Middle frontal gyrus (tissue), 1 donor: ENCODE measurements around the gene RREB1.
A peak's percentile ranks its signal among the peaks of the same experiment; 100 is the strongest.
"Not testable (repeated sequence)": the region's sequence is repeated elsewhere in the genome, so short reads cannot be mapped to it uniquely, and the experiment has no call there.

Source experiments
- DNase-seq: peaks from one replicate; pipeline ENCODE4 v3.0.0-alpha.2; 2015; ENCODE audit warnings: low spot score; ENCODE audit errors: extremely low spot score

RREB1 gene

DNA sequence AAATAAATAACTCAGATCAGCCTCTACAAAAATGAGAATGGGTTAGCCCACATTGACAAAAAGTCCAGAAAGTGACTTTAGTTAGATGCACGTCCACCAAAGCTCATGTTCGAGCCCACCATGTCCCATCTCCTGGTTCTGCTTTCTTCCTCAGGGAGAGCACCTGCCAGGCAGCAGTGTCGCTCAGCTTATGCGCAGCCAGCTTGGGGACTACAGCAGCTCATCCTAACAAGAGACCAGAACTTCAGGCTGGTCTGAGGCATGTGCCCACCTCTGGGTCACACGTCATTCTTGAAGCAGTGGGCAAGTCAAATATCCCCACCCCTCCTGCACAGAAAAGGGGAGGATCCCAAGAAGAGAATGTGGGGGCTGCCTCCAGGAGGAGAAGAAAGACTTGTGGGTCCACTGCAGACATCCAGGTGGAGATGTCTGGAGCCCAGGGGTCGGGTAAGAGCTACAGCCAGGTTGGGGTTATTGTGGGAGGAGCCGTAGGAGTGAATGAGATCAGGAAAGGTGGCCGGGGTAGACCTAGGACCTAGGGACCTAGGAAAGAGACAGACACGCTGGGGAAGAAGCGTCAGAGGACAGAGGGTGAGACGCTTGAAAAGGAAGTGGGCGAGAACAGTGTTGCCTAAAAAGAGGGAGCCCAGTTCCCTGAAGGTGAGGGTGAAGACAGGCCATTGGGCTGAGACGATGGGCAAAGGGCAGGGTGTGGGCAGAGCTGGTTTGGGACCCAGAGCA, 152.7 kb downstream of the RREB1 start:
- no peak for DNase-seq

- peak; percentile 65 for DNase-seq
Measured at GRCh38 chr6:7261032-7261841, 153.5 kb downstream of the RREB1 start.

GRCh38 chr6:7261852-7262461, 154.2 kb downstream of the RREB1 start:
- no peak for DNase-seq

- no peak for DNase-seq
Measured at GRCh38 chr6:7262746-7263518, 155.2 kb downstream of the RREB1 start.

GRCh38 chr6:7263519-7263805, 155.7 kb downstream of the RREB1 start:
- not testable (repeated sequence) for DNase-seq

- no peak for DNase-seq
Measured at GRCh38 chr6:7264041-7264440, 156.3 kb downstream of the RREB1 start.

- no peak for DNase-seq
Measured at GRCh38 chr6:7264686-7265384, 157.1 kb downstream of the RREB1 start.

- DNase-seq = not testable (repeated sequence)
Measured at GRCh38 chr6:7265385-7265726, 157.6 kb downstream of the RREB1 start.

- DNase-seq = no peak
Measured at GRCh38 chr6:7267071-7267465, 159.3 kb downstream of the RREB1 start.

DNA sequence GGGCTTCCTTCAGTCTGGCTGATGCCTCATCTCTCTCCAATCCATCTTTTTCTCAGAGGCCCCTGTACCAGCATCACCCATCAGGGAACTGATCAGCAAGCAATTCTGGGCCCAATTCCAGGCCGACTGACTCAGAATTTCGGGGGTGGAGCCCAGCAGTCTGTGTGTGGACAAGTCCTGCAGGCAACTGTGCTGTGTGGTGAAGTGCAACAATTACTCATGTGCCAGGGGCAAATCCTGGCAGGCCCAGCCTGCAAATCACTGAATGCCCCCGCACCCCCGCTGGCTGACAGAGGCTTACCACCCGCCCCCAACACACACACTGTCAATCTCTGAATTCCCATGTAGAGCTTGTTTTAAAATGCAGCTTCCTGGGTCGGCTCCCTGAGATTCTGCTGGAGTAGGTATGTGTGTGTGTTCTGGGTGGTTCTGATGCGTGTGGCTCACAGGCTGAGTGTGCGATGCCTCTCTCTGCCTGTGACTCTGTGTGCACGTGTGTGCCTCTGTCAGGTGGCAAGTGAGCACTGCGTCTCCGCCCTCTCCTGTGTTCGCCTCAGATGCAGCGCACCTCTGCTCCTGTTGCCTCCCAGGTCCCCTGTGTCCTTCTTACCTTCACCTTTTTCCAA, 159.8 kb downstream of the RREB1 start:
- DNase-seq = peak; percentile 64

- no peak for DNase-seq
Measured at GRCh38 chr6:7268362-7268761, 160.6 kb downstream of the RREB1 start.

- DNase-seq = no peak
Measured at GRCh38 chr6:7268816-7269555, 161.2 kb downstream of the RREB1 start.

DNA sequence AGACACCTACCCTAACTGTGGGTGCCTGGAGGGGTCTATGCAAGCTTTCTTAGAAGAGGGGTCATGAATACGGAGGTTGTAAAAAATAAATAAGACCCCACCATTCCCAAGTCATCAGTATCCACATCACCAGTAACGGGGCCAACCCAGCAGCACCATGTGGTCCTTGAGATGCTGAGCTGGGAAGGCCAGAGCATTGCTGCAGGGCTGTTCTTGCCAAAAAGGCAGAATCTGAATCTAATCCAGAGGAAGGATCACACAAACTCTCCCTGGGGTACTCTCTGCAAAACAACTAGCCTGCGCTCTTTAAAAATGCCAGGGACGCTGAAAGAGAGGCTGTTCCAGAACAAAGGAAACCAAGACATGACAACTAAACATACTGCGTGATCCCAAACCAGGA, 162.1 kb downstream of the RREB1 start:
- DNase-seq = no peak

GRCh38 chr6:7270320-7271204, 162.8 kb downstream of the RREB1 start:
- DNase-seq = no peak

DNA sequence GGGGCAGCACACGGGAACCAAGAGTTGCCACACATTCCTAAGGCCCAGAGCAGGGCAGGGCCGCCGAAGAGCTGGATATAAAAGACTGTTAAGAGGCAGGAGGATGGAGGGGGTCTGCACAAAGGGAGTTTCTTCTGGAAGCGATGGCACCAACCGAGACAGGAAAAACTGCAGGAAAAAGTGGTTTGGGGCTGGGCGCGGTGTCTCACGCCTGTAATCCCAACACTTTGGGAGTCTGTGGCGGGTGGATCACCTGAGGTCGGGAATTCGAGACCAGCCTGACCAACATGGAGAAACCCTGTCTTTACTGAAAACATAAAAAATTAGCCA, 163.4 kb downstream of the RREB1 start:
- no peak for DNase-seq

- DNase-seq = no peak
Measured at GRCh38 chr6:7273709-7274108, 165.9 kb downstream of the RREB1 start.

GRCh38 chr6:7274525-7274924, 166.8 kb downstream of the RREB1 start:
- not testable (repeated sequence) for DNase-seq

DNA sequence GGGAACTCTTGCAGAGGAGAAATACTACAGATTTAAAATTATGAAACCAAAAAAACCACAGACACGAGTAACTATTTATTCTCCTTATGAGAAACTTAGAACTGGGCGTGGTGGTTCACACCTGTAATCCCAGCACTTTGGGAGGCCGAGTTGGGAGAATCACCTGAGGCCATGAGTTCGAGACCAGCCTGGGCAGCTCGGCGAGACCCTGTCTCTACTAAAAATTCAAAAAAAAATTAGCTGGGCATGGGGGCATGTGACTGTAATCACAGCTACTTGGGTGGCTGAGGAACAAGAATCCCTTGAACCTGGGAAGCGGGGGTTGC, 168.4 kb downstream of the RREB1 start:
- DNase-seq = no peak
